GM21619 (cell line): ENCODE measurements around the gene MAML1.
A peak's percentile ranks its signal among the peaks of the same experiment; 100 is the strongest.

Experiments used
- ATAC-seq: cut with Tn5 transposase; IDR thresholded peaks from one replicate; pipeline ENCODE4 v1.9.1; 2021; ENCODE audit not compliant: unreplicated experiment

The MAML1 gene

GRCh38 chr5:179793468-179794139 is 61.0 kb downstream of the MAML1 start, which contains the start of gene LTC4S:
Gene LTC4S, plus strand, starts transcription at chr5:179793986. Its CDS starts 95 bp downstream, at chr5:179794081.
- no peak for ATAC-seq

GRCh38 chr5:179794171-179794570 is 61.5 kb downstream of the MAML1 start:
- ATAC-seq, result no peak

- no peak for ATAC-seq
Measured at GRCh38 chr5:179794575-179794974, 62.0 kb downstream of the MAML1 start.

- no peak for ATAC-seq
Measured at GRCh38 chr5:179795049-179795862, 62.6 kb downstream of the MAML1 start.

GRCh38 chr5:179795863-179796833 is 63.5 kb downstream of the MAML1 start:
- ATAC-seq, result peak; percentile 66

GRCh38 chr5:179796877-179797608 is 64.4 kb downstream of the MAML1 start:
- ATAC-seq, result no peak

- no peak for ATAC-seq
Measured at GRCh38 chr5:179797741-179798140, 65.1 kb downstream of the MAML1 start.

GRCh38 chr5:179798144-179798770 is 65.6 kb downstream of the MAML1 start:
- no peak for ATAC-seq

- no peak for ATAC-seq
Measured at GRCh38 chr5:179798771-179799643, 66.4 kb downstream of the MAML1 start.

GRCh38 chr5:179799644-179799973 is 67.0 kb downstream of the MAML1 start:
- no peak for ATAC-seq

- no peak for ATAC-seq
Measured at GRCh38 chr5:179800071-179800695, 67.6 kb downstream of the MAML1 start.

GRCh38 chr5:179800696-179801201 is 68.1 kb downstream of the MAML1 start:
- no peak for ATAC-seq

- peak; percentile 32 for ATAC-seq
Measured at GRCh38 chr5:179801304-179802206, 68.9 kb downstream of the MAML1 start.

GRCh38 chr5:179802207-179802883 is 69.7 kb downstream of the MAML1 start:
- ATAC-seq, result no peak

GRCh38 chr5:179802950-179803562 is 70.4 kb downstream of the MAML1 start:
- ATAC-seq, result no peak
